HCT116 (cell line): Measurements from ENCODE around the gene LIN7C. TPM values are rescaled to one million over a fixed set of nuclear protein-coding genes. Genes with fewer than 3 reads are reported as not detected.

Source experiments
- ATAC-seq: fragments of 200-7000 bp; cut with Tn5 transposase; 2 replicates; pipeline ENCODE4 v1.9.1; 2020; ENCODE audit warnings: mild to moderate bottlenecking, moderate library complexity
- BruUV-seq: library from RNA; stranded (reverse); fragments of 400-500 nt; replicated peaks from 2 replicates; lab custom pipeline; 2021; lab: Mats Ljungman, UMichigan
- CTCF ChIA-PET: fragments of 300-600 bp; sonication (Branson Sonifier 250); formaldehyde crosslinking; loops from one replicate; lab custom pipeline; 2021; ENCODE audit warnings: antibody characterized with exemption; lab: Charles Lee
- POLR2A ChIA-PET: fragments of 300-600, 350-600 bp; sonication (Branson Sonifier 250); formaldehyde crosslinking; loops from one replicate; lab custom pipeline; 2021; ENCODE audit warnings: antibody characterized with exemption; lab: Charles Lee
- RAD21 ChIA-PET, 2 experiments: fragments of 300-600 bp; sonication (Branson Sonifier 250); formaldehyde crosslinking; loops; one replicate each; lab custom pipeline; 2023; ENCODE audit warnings: low total read pairs in 2 of 2; ENCODE audit not compliant: uncharacterized antibody in 2 of 2, unreplicated experiment in 2 of 2, low non-redundant PET in 1 of 2; lab: Charles Lee
- DNase-seq: peaks from one replicate; pipeline ENCODE4 v3.0.0-alpha.2; 2010; ENCODE audit warnings: low read depth, low spot score
- H2AFZ ChIP-seq: fragments of 200-600 bp; shearing (Covaris generic), sonication (generic); 2 replicates; pipeline ENCODE4 v1.6.1; 2017; ENCODE audit warnings: low read depth, mixed run types, mixed read lengths, antibody characterized with exemption, low read length; ENCODE audit not compliant: poor library complexity, severe bottlenecking
- H3K27ac ChIP-seq: 2 replicates; pipeline ENCODE4 v1.5.1; 2012; ENCODE audit warnings: low read depth, low read length
- H3K27me3 ChIP-seq: fragments of 200-600 bp; sonication (generic); 2 replicates; pipeline ENCODE4 v1.6.1; 2016; ENCODE audit warnings: mixed run types, low read length, mixed read lengths; ENCODE audit not compliant: insufficient read depth
- H3K36me3 ChIP-seq, 2 experiments: fragments of 200-500 bp in 1 of 2; fragments of 200-600 bp in 1 of 2; sonication (Bioruptor generic) in 1 of 2; sonication (generic) in 1 of 2; 2 replicates each; pipeline versions ENCODE4 v1.5.1 to v1.6.1; 2014 to 2016; ENCODE audit warnings: low read length in 2 of 2, inconsistent platforms in 1 of 2, mixed read lengths in 1 of 2, mixed run types in 1 of 2; ENCODE audit not compliant: insufficient read depth in 2 of 2, control insufficient read depth in 1 of 2
- H3K4me1 ChIP-seq, 2 experiments: fragments of 200-600 bp in 1 of 2; sonication (generic) in 1 of 2; 2 replicates each; pipeline versions ENCODE4 v1.5.1 to v1.6.1; 2012 to 2017; ENCODE audit warnings: low read length in 2 of 2, inconsistent platforms in 1 of 2, mild to moderate bottlenecking in 1 of 2, mixed read lengths in 1 of 2, mixed run types in 1 of 2, moderate library complexity in 1 of 2; ENCODE audit not compliant: insufficient read depth in 2 of 2, control insufficient read depth in 1 of 2
- H3K4me2 ChIP-seq: fragments of 200-600 bp; sonication (generic); 2 replicates; pipeline ENCODE4 v1.6.1; 2017; ENCODE audit warnings: mixed run types, low read length, mixed read lengths
- H3K4me3 ChIP-seq, 2 experiments: fragments of 200-600 bp in 1 of 2; sonication (generic) in 1 of 2; replicated peaks in 1 of 2; 2 replicates each; pipeline ENCODE4 v1.5.1; 2011 to 2016; ENCODE audit warnings: low read length in 2 of 2, control low read depth in 1 of 2, low read depth in 1 of 2, mild to moderate bottlenecking in 1 of 2, mixed read lengths in 1 of 2, mixed run types in 1 of 2
- H3K79me2 ChIP-seq: fragments of 200-600 bp; sonication (generic); 2 replicates; pipeline ENCODE4 v1.6.1; 2017; ENCODE audit warnings: mild to moderate bottlenecking, mixed run types, low read length, moderate library complexity, mixed read lengths; ENCODE audit not compliant: insufficient read depth
- H3K9ac ChIP-seq: fragments of 200-600 bp; sonication (generic); 2 replicates; pipeline ENCODE4 v1.6.1; 2016; ENCODE audit warnings: low read length, mixed read lengths
- H3K9me2 ChIP-seq: fragments of 200-600 bp; sonication (generic), shearing (Covaris generic); 2 replicates; pipeline ENCODE4 v1.6.1; 2017; ENCODE audit warnings: mixed run types, mild to moderate bottlenecking, moderate library complexity; ENCODE audit not compliant: insufficient read depth
- H3K9me3 ChIP-seq, 2 experiments: fragments of 200-500 bp in 1 of 2; fragments of 200-600 bp in 1 of 2; sonication (Bioruptor generic) in 1 of 2; sonication (generic) in 1 of 2; 2 replicates each; pipeline ENCODE4 v1.6.1; 2014 to 2017; ENCODE audit warnings: low read length in 2 of 2, mixed read lengths in 2 of 2, inconsistent platforms in 1 of 2, low read depth in 1 of 2, mild to moderate bottlenecking in 1 of 2, mixed run types in 1 of 2, moderate library complexity in 1 of 2; ENCODE audit not compliant: control insufficient read depth in 1 of 2, insufficient read depth in 1 of 2
- H4K20me1 ChIP-seq: fragments of 200-600 bp; sonication (generic), shearing (Covaris generic); 2 replicates; pipeline ENCODE4 v1.6.1; 2017; ENCODE audit warnings: mixed run types, mild to moderate bottlenecking, moderate library complexity; ENCODE audit not compliant: insufficient read depth
- CBX3 ChIP-seq: IDR thresholded peaks from 2 replicates; pipeline ENCODE4 v1.6.1; 2012; ENCODE audit warnings: low read depth
- CTCF ChIP-seq, 3 experiments: fragments of 200-600 bp in 1 of 3; sonication (generic) in 1 of 3; IDR thresholded peaks in 2 of 3; conservative IDR thresholded peaks in 1 of 3; 2 replicates each; pipeline ENCODE4 v1.5.1; 2012 to 2017; ENCODE audit warnings: low read depth in 2 of 3, low read length in 2 of 3, antibody characterized with exemption in 1 of 3, borderline replicate concordance in 1 of 3, control low read depth in 1 of 3, mild to moderate bottlenecking in 1 of 3, mixed read lengths in 1 of 3, mixed run types in 1 of 3, moderate library complexity in 1 of 3; ENCODE audit not compliant: insufficient read depth in 1 of 3
- EZH2phosphoT487 ChIP-seq: fragments of 200-600 bp; IDR thresholded peaks from 2 replicates; pipeline ENCODE4 v1.6.1; 2018; ENCODE audit warnings: antibody characterized with exemption, borderline replicate concordance
- FOSL1 ChIP-seq: IDR thresholded peaks from 2 replicates; pipeline ENCODE4 v1.6.1; 2012; ENCODE audit warnings: low read depth
- MAX ChIP-seq: IDR thresholded peaks from 2 replicates; pipeline ENCODE4 v1.6.1; 2012
- POLR2A ChIP-seq: IDR thresholded peaks from 2 replicates; pipeline ENCODE4 v1.7.0; 2011; ENCODE audit warnings: borderline replicate concordance; ENCODE audit not compliant: insufficient read depth, insufficient read length; ENCODE audit errors: extremely low read depth
- SP1 ChIP-seq: IDR thresholded peaks from 2 replicates; pipeline ENCODE4 v1.6.1; 2012; ENCODE audit warnings: low read depth
- intact Hi-C: fragments of 100-400 bp; cut with micrococcal nuclease; formaldehyde crosslinking; loops from 2 replicates; pipeline ENCODE4 v1.10.0; 2022
- total RNA-seq: library from RNA; stranded (reverse); gene quantifications from one replicate; pipeline ENCODE4 v1.2.1, GENCODE V29; 2021; ENCODE audit not compliant: unreplicated experiment

Gene LIN7C
- total RNA-seq, 1 experiment from 2014 or later, result 48.2 TPM

- ChIA-PET RAD21 (no interaction called here), CTCF (no interaction called here)
Observed at GRCh38 chr11:27535103-27535502, 28.5 kb upstream of the LIN7C start.

GRCh38 chr11:27532652-27533325 is 26.2 kb upstream of the LIN7C start:
- no peaks in the 10 kb centered on the region for H3K79me2 ChIP-seq
- no peaks in the 10 kb centered on the region for H3K4me1 ChIP-seq
- no peak for TF ChIP-seq CTCF (IDR thresholded peaks at IDR 0.05 in 2 of 3, conservative IDR thresholded peaks at IDR 0.05 in 1 of 3; ENCODE audit: borderline replicate concordance in 1 of 3, insufficient read depth in 1 of 3, low read depth in 2 of 3, low read length in 2 of 3)
- no peak for TF ChIP-seq MAX
- TF ChIP-seq FOSL1, result no peak
- TF ChIP-seq CBX3, result no peak
- H3K4me3 ChIP-seq, result no peak overlapping the region
- no peak overlapping the region for H3K27ac ChIP-seq
- ATAC-seq, result no peak
- H3K9ac ChIP-seq, result no peak overlapping the region
- H3K9me2 ChIP-seq, result no peaks in the 10 kb centered on the region
- no peaks in the 10 kb centered on the region for H3K9me3 ChIP-seq
- POLR2A ChIA-PET, result no interaction called here
- H4K20me1 ChIP-seq, result no peaks in the 10 kb centered on the region
- H3K27me3 ChIP-seq, result no peaks in the 10 kb centered on the region
- no TSS peak for BruUV-seq
- no peak for DNase-seq
- H3K4me2 ChIP-seq, result no peak overlapping the region
- intact Hi-C loops, result no loop called here
- RAD21 ChIA-PET, result no interaction called here
- CTCF ChIA-PET, result interaction anchor here (0.6 kb wide), 1 partner anchor 8 kb away, joined by 3 read pairs; no protein-coding TSS in a partner anchor
- no peaks in the 10 kb centered on the region for H3K36me3 ChIP-seq
- no peak overlapping the region for H2AFZ ChIP-seq

More at GRCh38 chr11:27535103-27535502, 28.5 kb upstream of the LIN7C start:
- Histone ChIP-seq H3K36me3 (no peaks in the 10 kb centered on the region), H3K9me3 (no peaks in the 10 kb centered on the region), H3K9me2 (no peaks in the 10 kb centered on the region), H3K4me3 (no peak overlapping the region), H3K9ac (no peak overlapping the region), H3K4me2 (no peak overlapping the region)
- POLR2A ChIA-PET, result no interaction called here
- TF ChIP-seq EZH2phosphoT487, result no peak
- no peak for TF ChIP-seq SP1
- TF ChIP-seq POLR2A, result no peak
- no peak for TF ChIP-seq FOSL1
- TF ChIP-seq, all 23 proteins: peak for 0
- DNase-seq (no peak), ATAC-seq (no peak)
- no peaks in the 10 kb centered on the region for H3K79me2 ChIP-seq
- H3K4me1 ChIP-seq, result no peaks in the 10 kb centered on the region
- no peak overlapping the region for H2AFZ ChIP-seq
- intact Hi-C loops, result no loop called here
- H3K27ac ChIP-seq, result no peak overlapping the region
- BruUV-seq, result no TSS peak
- no peaks in the 10 kb centered on the region for H3K27me3 ChIP-seq
- no peaks in the 10 kb centered on the region for H4K20me1 ChIP-seq
